Panc1 (cell line): ENCODE results near the gene HEXD. TPM values are rescaled to one million over a fixed set of nuclear protein-coding genes. Genes with fewer than 3 reads are reported as not detected.

Source experiments
- ATAC-seq: fragments of 200-7000 bp; cut with Tn5 transposase; 2 replicates; pipeline ENCODE4 v1.9.1; 2020; ENCODE audit warnings: mild to moderate bottlenecking, moderate library complexity
- BruUV-seq: library from RNA; stranded (reverse); fragments of 400-500 nt; replicated peaks from 2 replicates; lab custom pipeline; 2021; lab: Mats Ljungman, UMichigan
- CTCF ChIA-PET: fragments of 300-600 bp; sonication (Branson Sonifier 250); formaldehyde crosslinking; loops from one replicate; lab custom pipeline; 2022; ENCODE audit warnings: antibody characterized with exemption; lab: Charles Lee
- POLR2A ChIA-PET: fragments of 300-600 bp; sonication (Branson Sonifier 250); formaldehyde crosslinking; loops from one replicate; lab custom pipeline; 2022; ENCODE audit warnings: antibody characterized with exemption; lab: Charles Lee
- DNase-seq: peaks from one replicate; pipeline ENCODE4 v3.0.0-alpha.2; 2010; ENCODE audit warnings: low read depth, low spot score
- H3K27ac ChIP-seq: 2 replicates; pipeline ENCODE4 v1.5.1; 2011; ENCODE audit warnings: mild to moderate bottlenecking, low read length, inconsistent platforms
- H3K27me3 ChIP-seq: fragments of 200-500 bp; sonication (Bioruptor generic); 2 replicates; pipeline ENCODE4 v1.6.0; 2014; ENCODE audit warnings: low read length, inconsistent platforms; ENCODE audit not compliant: control insufficient read depth, insufficient read depth
- H3K36me3 ChIP-seq: fragments of 200-500 bp; sonication (Bioruptor generic); 2 replicates; pipeline ENCODE4 v1.5.1; 2014; ENCODE audit warnings: inconsistent platforms, mild to moderate bottlenecking, low read length, moderate library complexity; ENCODE audit not compliant: control insufficient read depth, insufficient read depth
- H3K4me1 ChIP-seq: 2 replicates; pipeline ENCODE4 v1.5.1; 2011; ENCODE audit warnings: inconsistent platforms, mild to moderate bottlenecking, low read length, moderate library complexity; ENCODE audit not compliant: control insufficient read depth, insufficient read depth
- H3K4me3 ChIP-seq, 2 experiments: 2 replicates each; pipeline ENCODE4 v1.5.1; 2011 to 2012; ENCODE audit warnings: low read depth in 2 of 2, low read length in 2 of 2, mild to moderate bottlenecking in 2 of 2, inconsistent platforms in 1 of 2, moderate library complexity in 1 of 2
- H3K9me3 ChIP-seq: fragments of 200-500 bp; sonication (Bioruptor generic); 2 replicates; pipeline ENCODE4 v1.5.1; 2014; ENCODE audit warnings: low read depth, mild to moderate bottlenecking, inconsistent platforms, low read length, moderate library complexity; ENCODE audit not compliant: control insufficient read depth, insufficient read depth
- POLR2AphosphoS5 ChIP-seq: IDR thresholded peaks from 2 replicates; pipeline ENCODE4 v1.6.1; 2012; ENCODE audit warnings: mild to moderate bottlenecking, low read depth, low read length, moderate library complexity
- SIN3A ChIP-seq: IDR thresholded peaks from 2 replicates; pipeline ENCODE4 v1.6.1; 2012; ENCODE audit warnings: low read depth, mild to moderate bottlenecking, low read length, moderate library complexity, borderline replicate concordance; ENCODE audit not compliant: insufficient read depth
- TCF7L2 ChIP-seq: IDR thresholded peaks from 2 replicates; pipeline ENCODE4 v1.6.1; 2011; ENCODE audit warnings: mild to moderate bottlenecking, low read depth, low read length, inconsistent platforms
- in situ Hi-C: cut with HindIII; loops from 2 replicates; pipeline ENCODE4 v1.10.0; 2016; ENCODE audit warnings: low sequenced_read_pairs, low pct_unique_long_range_greater_than_20kb
- intact Hi-C: fragments of 100-400 bp; cut with micrococcal nuclease; formaldehyde crosslinking; loops from one replicate; pipeline ENCODE4 v1.10.0; 2022; ENCODE audit not compliant: unreplicated experiment
- total RNA-seq: library from RNA; stranded (reverse); gene quantifications from one replicate; pipeline ENCODE4 v1.2.1, GENCODE V29; 2021; ENCODE audit not compliant: unreplicated experiment
- TF ChIP-seq, protein P1 (sequence below), 2 experiments: IDR thresholded peaks; 2 replicates each; pipeline ENCODE4 v1.6.1; 2011 to 2012; ENCODE audit warnings: low read depth in 2 of 2, control low read depth in 1 of 2, low read length in 1 of 2, mild to moderate bottlenecking in 1 of 2, moderate library complexity in 1 of 2; ENCODE audit not compliant: insufficient read depth in 1 of 2
- TF ChIP-seq, protein P2 (sequence below): fragments of 450-650 bp; IDR thresholded peaks from 2 replicates; pipeline ENCODE4 v1.5.1; 2017; ENCODE audit warnings: mild to moderate bottlenecking

HEXD gene
- total RNA-seq, 1 experiment from 2014 or later: 25.6 TPM

DNA sequence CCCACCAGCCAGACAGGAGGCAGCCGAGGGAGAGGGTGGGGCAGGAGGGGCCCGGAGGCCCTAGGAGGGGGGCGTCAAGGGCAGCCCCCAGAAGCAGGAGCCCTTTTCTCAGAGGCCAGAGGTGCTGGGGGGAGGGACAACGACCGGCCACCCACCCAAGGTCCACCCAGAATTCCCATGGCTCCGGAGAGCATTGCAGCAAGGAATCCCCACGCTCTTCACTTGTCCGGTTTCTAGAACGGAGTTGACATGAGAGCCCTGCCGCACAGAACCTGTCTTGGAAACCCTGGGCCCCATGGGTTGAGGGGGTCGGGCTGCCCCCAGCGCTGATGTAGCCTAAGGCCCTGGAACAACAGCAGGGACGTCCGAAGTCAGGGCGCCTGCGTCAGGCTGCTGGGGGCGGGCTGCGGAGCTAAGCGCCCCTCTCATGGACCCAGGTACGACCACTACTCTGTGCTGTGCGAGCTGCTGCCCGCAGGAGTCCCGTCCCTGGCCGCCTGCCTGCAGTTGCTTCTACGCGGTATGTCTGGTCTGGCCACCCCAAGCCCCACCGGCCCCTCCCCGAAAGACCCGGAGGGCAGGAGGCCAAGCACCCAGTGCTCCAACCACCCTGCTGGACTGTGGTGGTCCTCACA, 21.2 kb downstream of the HEXD start:
- DNase-seq (no peak), ATAC-seq (no peak)
- Histone ChIP-seq H3K36me3 (no peaks in the 10 kb centered on the region), H3K27ac (no peak overlapping the region), H3K4me1 (peaks cover 5% of the 10 kb centered on the region; the same call in 1 of the 2 replicates), H3K9me3 (no peaks in the 10 kb centered on the region), H3K27me3 (no peaks in the 10 kb centered on the region), H3K4me3 (no peak overlapping the region)
- ChIA-PET CTCF (no interaction called here), POLR2A (no interaction called here)
- TF ChIP-seq POLR2AphosphoS5 (no peak), SIN3A (no peak), TCF7L2 (no peak)
- TF ChIP-seq, protein P1, sequence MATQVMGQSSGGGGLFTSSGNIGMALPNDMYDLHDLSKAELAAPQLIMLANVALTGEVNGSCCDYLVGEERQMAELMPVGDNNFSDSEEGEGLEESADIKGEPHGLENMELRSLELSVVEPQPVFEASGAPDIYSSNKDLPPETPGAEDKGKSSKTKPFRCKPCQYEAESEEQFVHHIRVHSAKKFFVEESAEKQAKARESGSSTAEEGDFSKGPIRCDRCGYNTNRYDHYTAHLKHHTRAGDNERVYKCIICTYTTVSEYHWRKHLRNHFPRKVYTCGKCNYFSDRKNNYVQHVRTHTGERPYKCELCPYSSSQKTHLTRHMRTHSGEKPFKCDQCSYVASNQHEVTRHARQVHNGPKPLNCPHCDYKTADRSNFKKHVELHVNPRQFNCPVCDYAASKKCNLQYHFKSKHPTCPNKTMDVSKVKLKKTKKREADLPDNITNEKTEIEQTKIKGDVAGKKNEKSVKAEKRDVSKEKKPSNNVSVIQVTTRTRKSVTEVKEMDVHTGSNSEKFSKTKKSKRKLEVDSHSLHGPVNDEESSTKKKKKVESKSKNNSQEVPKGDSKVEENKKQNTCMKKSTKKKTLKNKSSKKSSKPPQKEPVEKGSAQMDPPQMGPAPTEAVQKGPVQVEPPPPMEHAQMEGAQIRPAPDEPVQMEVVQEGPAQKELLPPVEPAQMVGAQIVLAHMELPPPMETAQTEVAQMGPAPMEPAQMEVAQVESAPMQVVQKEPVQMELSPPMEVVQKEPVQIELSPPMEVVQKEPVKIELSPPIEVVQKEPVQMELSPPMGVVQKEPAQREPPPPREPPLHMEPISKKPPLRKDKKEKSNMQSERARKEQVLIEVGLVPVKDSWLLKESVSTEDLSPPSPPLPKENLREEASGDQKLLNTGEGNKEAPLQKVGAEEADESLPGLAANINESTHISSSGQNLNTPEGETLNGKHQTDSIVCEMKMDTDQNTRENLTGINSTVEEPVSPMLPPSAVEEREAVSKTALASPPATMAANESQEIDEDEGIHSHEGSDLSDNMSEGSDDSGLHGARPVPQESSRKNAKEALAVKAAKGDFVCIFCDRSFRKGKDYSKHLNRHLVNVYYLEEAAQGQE (IDR thresholded peaks at IDR 0.05; ENCODE audit: insufficient read depth in 1 of 2, low read depth in 2 of 2, low read length in 1 of 2): no peak
- TF ChIP-seq, protein P2, sequence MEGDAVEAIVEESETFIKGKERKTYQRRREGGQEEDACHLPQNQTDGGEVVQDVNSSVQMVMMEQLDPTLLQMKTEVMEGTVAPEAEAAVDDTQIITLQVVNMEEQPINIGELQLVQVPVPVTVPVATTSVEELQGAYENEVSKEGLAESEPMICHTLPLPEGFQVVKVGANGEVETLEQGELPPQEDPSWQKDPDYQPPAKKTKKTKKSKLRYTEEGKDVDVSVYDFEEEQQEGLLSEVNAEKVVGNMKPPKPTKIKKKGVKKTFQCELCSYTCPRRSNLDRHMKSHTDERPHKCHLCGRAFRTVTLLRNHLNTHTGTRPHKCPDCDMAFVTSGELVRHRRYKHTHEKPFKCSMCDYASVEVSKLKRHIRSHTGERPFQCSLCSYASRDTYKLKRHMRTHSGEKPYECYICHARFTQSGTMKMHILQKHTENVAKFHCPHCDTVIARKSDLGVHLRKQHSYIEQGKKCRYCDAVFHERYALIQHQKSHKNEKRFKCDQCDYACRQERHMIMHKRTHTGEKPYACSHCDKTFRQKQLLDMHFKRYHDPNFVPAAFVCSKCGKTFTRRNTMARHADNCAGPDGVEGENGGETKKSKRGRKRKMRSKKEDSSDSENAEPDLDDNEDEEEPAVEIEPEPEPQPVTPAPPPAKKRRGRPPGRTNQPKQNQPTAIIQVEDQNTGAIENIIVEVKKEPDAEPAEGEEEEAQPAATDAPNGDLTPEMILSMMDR: no peak
- no TSS peak for BruUV-seq
- in situ Hi-C loops: no loop called here
- intact Hi-C loops: no loop called here

DNA sequence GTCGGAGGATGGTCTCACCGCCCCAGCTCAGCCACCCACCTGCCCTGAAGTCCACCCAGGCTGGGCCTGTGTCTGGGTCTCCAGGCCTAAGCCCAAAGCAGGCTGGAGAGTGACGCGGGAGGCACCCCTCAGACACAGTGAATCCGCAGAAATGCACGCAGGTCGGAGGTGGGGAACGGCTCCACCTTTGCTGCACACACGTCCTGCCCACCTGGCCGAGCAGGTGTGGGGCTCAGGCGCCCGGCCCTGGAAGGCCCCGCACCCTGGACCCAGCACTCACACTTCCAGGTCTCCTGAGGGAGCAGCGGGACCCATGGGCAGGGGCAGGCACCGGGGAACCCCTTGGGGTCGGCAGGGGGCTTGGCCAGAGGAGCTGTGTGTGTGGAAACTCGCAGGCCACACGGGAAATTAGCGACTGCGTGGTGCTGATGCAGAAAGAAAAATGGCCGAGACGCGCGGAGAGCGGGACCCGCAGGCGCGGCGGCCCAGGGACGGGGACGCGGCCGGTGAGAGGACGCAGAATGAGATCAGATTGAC, 21.8 kb downstream of the HEXD start:
- POLR2A ChIA-PET: no interaction called here

More for the DNA sequence above, 21.8 kb downstream of the HEXD start:
- no peaks in the 10 kb centered on the region for H3K36me3 ChIP-seq
- CTCF ChIA-PET: no interaction called here
- in situ Hi-C loops: no loop called here
- peaks cover 5% of the 10 kb centered on the region; the same call in 1 of the 2 replicates for H3K4me1 ChIP-seq
- no peaks in the 10 kb centered on the region for H3K9me3 ChIP-seq
- DNase-seq (no peak), ATAC-seq (no peak)
- intact Hi-C loops: no loop called here
- H3K4me3 ChIP-seq: no peak overlapping the region
- no TSS peak for BruUV-seq
- TF ChIP-seq, protein P1 (IDR thresholded peaks at IDR 0.05; ENCODE audit: insufficient read depth in 1 of 2, low read depth in 2 of 2, low read length in 1 of 2): no peak
- TF ChIP-seq POLR2AphosphoS5 (0 out of 2 replicates have a peak, but pooled peaks have one; percentile 3), SIN3A (no peak), TCF7L2 (no peak)
- TF ChIP-seq, protein P2: no peak
- no peaks in the 10 kb centered on the region for H3K27me3 ChIP-seq
- no peak overlapping the region for H3K27ac ChIP-seq
